Astrocyte of the spinal cord (primary cell): ENCODE results near the gene DPH5.
"Not testable (repeated sequence)": the region's sequence is repeated elsewhere in the genome, so short reads cannot be mapped to it uniquely, and the experiment has no call there.

ENCODE experiments used
- DNase-seq: peaks from one replicate; pipeline ENCODE4 v3.0.0; 2011; ENCODE audit warnings: low read depth, low spot score
- H3K4me3 ChIP-seq: 2 replicates; pipeline ENCODE4 v1.5.1; 2011; ENCODE audit warnings: low read depth, mild to moderate bottlenecking, low read length, moderate library complexity
- in situ Hi-C: cut with HindIII; loops from 2 replicates; pipeline ENCODE4 v1.10.0; 2017; ENCODE audit warnings: low sequenced_read_pairs
- TF ChIP-seq, protein P1 (sequence below): IDR thresholded peaks from 2 replicates; pipeline ENCODE4 v1.5.1; 2012; ENCODE audit warnings: low read depth, mild to moderate bottlenecking, low read length, inconsistent platforms

DPH5 gene

DNA sequence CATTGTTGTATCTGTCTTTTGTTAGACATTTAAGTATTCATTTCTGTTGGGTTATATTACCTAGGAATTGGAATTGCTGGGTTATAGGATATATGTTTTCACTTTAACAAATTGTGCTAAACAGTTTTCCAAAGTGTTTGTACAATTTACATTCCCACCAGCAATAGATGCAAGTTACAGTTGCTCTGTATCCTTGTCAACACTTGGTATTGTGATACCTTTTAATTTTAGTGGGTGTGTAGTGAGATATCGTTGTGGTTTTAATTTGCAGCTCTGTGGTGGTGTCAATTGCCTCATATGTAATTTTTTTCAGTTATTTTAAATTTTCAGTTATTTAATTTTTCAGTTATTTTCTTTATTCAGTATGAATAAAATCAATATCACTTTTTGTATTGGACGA, 7.4 kb upstream of the DPH5 start:
- DNase-seq: no peak
- TF ChIP-seq, protein P1, sequence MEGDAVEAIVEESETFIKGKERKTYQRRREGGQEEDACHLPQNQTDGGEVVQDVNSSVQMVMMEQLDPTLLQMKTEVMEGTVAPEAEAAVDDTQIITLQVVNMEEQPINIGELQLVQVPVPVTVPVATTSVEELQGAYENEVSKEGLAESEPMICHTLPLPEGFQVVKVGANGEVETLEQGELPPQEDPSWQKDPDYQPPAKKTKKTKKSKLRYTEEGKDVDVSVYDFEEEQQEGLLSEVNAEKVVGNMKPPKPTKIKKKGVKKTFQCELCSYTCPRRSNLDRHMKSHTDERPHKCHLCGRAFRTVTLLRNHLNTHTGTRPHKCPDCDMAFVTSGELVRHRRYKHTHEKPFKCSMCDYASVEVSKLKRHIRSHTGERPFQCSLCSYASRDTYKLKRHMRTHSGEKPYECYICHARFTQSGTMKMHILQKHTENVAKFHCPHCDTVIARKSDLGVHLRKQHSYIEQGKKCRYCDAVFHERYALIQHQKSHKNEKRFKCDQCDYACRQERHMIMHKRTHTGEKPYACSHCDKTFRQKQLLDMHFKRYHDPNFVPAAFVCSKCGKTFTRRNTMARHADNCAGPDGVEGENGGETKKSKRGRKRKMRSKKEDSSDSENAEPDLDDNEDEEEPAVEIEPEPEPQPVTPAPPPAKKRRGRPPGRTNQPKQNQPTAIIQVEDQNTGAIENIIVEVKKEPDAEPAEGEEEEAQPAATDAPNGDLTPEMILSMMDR: no peak
- no peak overlapping the region for H3K4me3 ChIP-seq
- in situ Hi-C loops: no loop called here

DNA sequence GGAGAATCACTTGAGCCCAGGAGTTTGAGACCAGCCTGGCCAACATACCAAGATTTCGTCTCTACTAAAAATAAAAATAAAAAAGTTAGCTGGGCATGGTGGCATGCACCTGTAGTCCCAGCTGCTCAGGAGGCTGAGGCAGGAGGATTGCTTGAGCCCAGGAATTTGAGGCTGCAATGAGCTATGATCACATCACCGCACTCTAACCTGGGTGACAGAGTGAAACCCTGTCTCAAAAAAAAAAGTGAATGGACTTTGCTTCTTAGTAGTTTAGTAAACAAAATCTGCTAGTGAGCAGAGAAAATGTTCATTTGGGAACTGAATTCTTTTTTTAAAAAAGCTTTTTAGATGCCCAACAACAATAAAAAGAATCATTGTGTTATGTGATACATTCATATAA, 6.5 kb upstream of the DPH5 start:
- H3K4me3 ChIP-seq, DNase-seq, in situ Hi-C loops: not testable (repeated sequence)

DNA sequence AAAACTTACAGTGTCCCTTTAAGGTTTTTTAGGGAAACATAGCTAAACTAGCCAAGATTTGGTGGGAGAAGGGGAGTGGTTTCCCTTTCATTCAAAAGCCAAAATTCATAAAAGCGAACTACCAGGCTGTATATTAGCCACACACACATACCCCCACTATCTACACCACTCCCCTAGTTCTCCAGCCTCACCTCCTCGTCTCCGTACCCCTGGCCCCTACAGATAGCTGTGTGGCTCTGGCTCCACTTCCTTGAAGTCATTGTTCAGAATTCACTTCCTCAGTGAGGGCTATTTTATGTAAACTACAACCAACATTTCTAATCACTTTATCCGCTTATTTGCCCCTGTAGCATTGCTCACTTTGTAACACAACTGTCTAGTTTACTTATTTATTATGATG, 5.3 kb upstream of the DPH5 start:
- TF ChIP-seq, protein P1: no peak
- DNase-seq: no peak
- in situ Hi-C loops: no loop called here
- H3K4me3 ChIP-seq: no peak overlapping the region

DNA sequence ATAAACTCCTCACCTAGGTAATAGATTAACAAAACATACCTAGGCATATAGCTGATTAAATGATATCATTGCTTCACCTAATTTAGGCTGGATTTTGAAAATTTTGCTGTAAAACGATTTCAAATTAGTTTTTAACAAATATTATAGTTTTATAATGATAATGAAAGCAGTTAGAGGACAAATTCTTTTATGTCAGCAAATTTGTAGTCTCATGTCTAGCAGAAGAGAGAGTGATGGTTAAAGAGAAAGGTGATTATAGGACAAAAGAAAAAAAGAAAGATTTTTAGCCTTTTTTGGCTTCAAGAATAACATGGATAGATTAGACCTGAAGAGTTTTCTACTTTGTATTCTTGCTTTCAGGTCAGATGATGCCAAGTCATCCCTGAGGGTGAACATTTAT, 3.6 kb upstream of the DPH5 start:
- TF ChIP-seq, protein P1: no peak
- in situ Hi-C loops: no loop called here
- H3K4me3 ChIP-seq: no peak overlapping the region
- DNase-seq: no peak

DNA sequence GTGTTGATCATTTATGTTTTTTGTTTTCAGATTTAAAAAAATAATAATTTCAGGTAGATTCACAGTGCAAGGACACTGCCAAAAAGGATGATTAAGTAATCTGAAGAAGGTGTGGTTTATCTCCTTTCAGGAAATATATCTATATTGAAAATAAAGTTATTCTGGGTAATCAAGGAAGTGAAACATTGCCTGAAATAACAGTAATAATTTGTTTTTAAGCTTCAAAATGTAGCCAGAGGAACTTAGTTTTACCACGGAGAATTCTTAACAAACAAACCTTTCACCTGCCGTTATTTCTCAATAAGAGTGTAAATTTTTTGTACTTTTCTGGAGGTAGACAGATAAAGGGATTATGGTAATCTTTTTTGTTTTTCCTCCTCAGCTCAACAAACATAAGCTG, 2.9 kb upstream of the DPH5 start:
- in situ Hi-C loops: no loop called here
- DNase-seq: no peak
- H3K4me3 ChIP-seq: no peak overlapping the region
- TF ChIP-seq, protein P1: no peak

DNA sequence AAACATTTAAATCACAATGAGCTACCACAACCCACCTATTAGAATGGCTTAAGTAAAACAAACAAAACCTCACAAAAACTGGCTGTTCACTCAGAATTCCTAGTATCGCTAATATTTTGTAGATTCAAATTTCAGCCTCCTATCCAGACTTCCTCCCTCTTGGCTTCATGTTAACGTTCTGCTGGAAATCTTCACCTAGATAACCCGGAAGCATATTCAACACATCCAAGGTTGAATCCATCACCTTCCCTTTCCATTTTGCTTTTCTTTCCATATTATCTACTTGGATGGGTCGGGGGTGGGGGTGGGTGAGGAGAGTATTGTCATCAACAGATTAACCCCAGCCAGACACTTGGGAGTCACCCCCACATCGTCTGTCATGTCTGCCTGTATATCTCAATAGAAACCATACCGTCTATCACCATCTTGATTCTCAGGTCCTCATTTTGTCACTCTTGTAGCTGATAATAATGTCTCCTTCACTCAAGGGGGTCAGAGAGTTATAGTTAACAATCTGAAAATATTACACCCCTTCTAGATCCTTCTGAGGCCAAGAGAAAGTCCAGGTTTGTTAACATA, 1.7 kb upstream of the DPH5 start:
- no peak for DNase-seq
- TF ChIP-seq, protein P1: no peak
- in situ Hi-C loops: no loop called here

GRCh38 chr1:101026430-101026788, 825 bp upstream of the DPH5 start:
- in situ Hi-C loops: no loop called here

More for the DNA sequence above, 1.7 kb upstream of the DPH5 start:
- no peak overlapping the region for H3K4me3 ChIP-seq

More at GRCh38 chr1:101026430-101026788, 825 bp upstream of the DPH5 start:
- DNase-seq: no peak
- TF ChIP-seq, protein P1: no peak
- H3K4me3 ChIP-seq: peak overlapping the region; percentile 64
